RWPE2 (cell line): Measurements from ENCODE around the gene PTBP1.
A peak's percentile ranks its signal among the peaks of the same experiment; 100 is the strongest.

ENCODE experiments used
- ATAC-seq: fragments of 200-7000 bp; cut with Tn5 transposase; 3 replicates; pipeline ENCODE4 v1.9.1; 2021; ENCODE audit warnings: low read depth
- DNase-seq: peaks from one replicate; pipeline ENCODE4 v3.0.0-alpha.2; 2020; ENCODE audit warnings: low spot score
- H3K27ac ChIP-seq: fragments of 450-650 bp; 2 replicates; pipeline ENCODE4 v1.5.1; 2017; ENCODE audit warnings: mild to moderate bottlenecking; ENCODE audit not compliant: poor library complexity, severe bottlenecking
- H3K27me3 ChIP-seq: fragments of 250-450 bp; sonication (Bioruptor Pico); 2 replicates; pipeline ENCODE4 v1.5.1; 2021; ENCODE audit warnings: mild to moderate bottlenecking, moderate library complexity; ENCODE audit not compliant: insufficient read depth, poor library complexity, severe bottlenecking
- H3K36me3 ChIP-seq: fragments of 250-450 bp; sonication (Bioruptor Pico); 2 replicates; pipeline ENCODE4 v1.5.1; 2020; ENCODE audit warnings: low read depth, mild to moderate bottlenecking, moderate library complexity
- H3K4me1 ChIP-seq: fragments of 250-450 bp; sonication (Bioruptor Pico); 2 replicates; pipeline ENCODE4 v1.5.1; 2021; ENCODE audit warnings: mild to moderate bottlenecking, moderate library complexity; ENCODE audit not compliant: insufficient read depth, poor library complexity, severe bottlenecking
- H3K4me3 ChIP-seq: fragments of 250-450 bp; sonication (Bioruptor Pico); 2 replicates; pipeline ENCODE4 v1.5.1; 2021; ENCODE audit warnings: mild to moderate bottlenecking, moderate library complexity; ENCODE audit not compliant: severe bottlenecking
- H3K9me3 ChIP-seq: fragments of 250-450 bp; sonication (Bioruptor Pico); 2 replicates; pipeline ENCODE4 v1.5.1; 2021; ENCODE audit warnings: mild to moderate bottlenecking, moderate library complexity; ENCODE audit not compliant: severe bottlenecking
- TF ChIP-seq, protein P1 (sequence below): fragments of 450-650 bp; IDR thresholded peaks from one replicate; pipeline ENCODE4 v1.5.1; 2017; ENCODE audit warnings: mild to moderate bottlenecking, moderate library complexity; ENCODE audit not compliant: poor library complexity, severe bottlenecking

PTBP1 gene

GRCh38 chr19:858868-859843 is 61.9 kb downstream of the PTBP1 start, which contains the start of gene CFD:
CFD (plus strand) TSS chr19:859664; CDS start chr19:859690, 26 bp downstream.
- no peak for DNase-seq
- TF ChIP-seq, protein P1, sequence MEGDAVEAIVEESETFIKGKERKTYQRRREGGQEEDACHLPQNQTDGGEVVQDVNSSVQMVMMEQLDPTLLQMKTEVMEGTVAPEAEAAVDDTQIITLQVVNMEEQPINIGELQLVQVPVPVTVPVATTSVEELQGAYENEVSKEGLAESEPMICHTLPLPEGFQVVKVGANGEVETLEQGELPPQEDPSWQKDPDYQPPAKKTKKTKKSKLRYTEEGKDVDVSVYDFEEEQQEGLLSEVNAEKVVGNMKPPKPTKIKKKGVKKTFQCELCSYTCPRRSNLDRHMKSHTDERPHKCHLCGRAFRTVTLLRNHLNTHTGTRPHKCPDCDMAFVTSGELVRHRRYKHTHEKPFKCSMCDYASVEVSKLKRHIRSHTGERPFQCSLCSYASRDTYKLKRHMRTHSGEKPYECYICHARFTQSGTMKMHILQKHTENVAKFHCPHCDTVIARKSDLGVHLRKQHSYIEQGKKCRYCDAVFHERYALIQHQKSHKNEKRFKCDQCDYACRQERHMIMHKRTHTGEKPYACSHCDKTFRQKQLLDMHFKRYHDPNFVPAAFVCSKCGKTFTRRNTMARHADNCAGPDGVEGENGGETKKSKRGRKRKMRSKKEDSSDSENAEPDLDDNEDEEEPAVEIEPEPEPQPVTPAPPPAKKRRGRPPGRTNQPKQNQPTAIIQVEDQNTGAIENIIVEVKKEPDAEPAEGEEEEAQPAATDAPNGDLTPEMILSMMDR, result no peak
- peak within 1 kb of the TSS; percentile 29 for H3K4me3 ChIP-seq
- H3K9me3 ChIP-seq, result no peaks in the 10 kb centered on the region
- ATAC-seq, result no peak
- H3K4me1 ChIP-seq, result peaks cover 3% of the 10 kb centered on the region
- no peak within 1 kb of the TSS for H3K27ac ChIP-seq
- H3K36me3 ChIP-seq, result no peaks in the 10 kb centered on the region
- H3K27me3 ChIP-seq, result peaks cover 6% of the 10 kb centered on the region

- Histone ChIP-seq H3K4me1 (peaks cover 3% of the 10 kb centered on the region), H3K36me3 (no peaks in the 10 kb centered on the region), H3K27ac (no peak overlapping the region), H3K27me3 (peaks cover 6% of the 10 kb centered on the region), H3K9me3 (no peaks in the 10 kb centered on the region), H3K4me3 (no peak overlapping the region)
- TF ChIP-seq, protein P1, result no peak
- no peak for DNase-seq
- ATAC-seq, result no peak
Observed at GRCh38 chr19:861141-861755, 64.0 kb downstream of the PTBP1 start.
